ENCODE results near the gene PSMD7.

PSMD7 gene

DNA sequence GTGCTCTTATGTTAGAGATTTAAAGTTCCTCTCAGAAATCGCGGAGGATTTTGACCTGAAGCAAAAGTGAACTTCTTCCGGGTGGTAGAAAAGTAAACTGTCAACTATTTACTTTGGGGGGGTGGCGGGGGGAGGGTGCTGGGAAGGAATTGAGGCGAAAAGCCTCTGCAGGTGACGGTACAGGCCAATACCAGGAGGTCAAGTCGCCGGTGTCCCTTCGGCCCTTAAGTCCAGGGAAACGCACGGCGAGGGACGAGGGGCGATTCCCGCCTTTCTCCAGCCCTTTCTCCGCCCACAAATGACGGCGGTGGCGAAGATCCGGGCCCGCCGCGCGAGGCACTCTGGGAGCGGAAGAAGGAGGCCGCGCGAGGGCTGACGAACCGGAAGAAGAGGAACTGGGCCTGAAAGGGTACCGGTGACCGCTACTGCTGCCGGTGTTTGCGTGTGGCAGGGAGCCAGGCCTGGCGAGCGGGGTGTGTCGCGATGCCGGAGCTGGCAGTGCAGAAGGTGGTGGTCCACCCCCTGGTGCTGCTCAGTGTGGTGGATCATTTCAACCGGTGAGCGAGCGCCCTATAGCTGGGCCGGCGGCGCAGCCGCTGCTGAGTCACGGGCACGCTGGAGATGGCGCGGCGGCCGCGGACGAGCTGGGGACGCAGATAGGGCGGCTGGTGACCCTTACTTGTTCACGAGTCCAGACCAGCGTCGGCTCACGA, at the start of gene PSMD7:
Gene PSMD7, plus strand, starts transcription at position 383 of the 713 bp plus-strand sequence. Its CDS starts 101 bp downstream, at position 484.
- DNase-seq = peak; percentile 55

DNA sequence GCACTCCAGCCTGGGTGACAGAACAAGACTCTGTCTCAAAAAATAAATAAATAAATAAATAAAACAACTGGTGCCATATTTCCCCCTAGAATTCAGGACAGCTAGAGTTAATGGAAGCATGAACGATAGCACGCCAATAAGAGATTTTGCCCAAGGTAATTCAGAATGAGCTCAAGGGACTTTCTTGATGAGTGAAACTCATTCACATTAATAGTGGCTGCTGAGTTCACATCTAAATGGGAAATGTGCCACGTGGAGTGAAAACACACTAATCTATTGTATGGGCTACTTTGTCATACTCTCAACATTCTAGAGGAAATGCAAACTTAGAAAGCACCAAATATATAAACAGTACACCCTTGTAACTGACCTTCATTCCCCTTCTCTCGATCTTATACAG, 47.4 kb upstream of the PSMD7 start:
- no peak for DNase-seq

DNA sequence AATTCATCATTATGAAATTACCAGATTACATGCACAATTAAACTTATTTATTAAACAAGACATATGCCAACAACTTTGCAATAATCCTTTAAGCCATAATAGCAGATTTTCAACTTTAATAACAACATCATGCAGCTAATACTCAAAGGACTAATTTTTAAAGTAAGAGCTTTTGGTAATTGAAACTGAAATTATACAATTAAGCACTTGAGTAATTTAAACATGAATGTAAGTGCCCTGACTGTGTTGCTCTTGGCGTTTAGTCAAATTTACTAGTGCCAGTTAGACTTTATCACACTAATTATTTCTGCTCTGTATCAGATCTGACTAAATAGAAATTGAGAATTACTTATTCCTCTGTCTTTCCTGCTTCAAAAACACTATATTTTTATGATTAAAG, 46.8 kb upstream of the PSMD7 start:
- no peak for DNase-seq

DNA sequence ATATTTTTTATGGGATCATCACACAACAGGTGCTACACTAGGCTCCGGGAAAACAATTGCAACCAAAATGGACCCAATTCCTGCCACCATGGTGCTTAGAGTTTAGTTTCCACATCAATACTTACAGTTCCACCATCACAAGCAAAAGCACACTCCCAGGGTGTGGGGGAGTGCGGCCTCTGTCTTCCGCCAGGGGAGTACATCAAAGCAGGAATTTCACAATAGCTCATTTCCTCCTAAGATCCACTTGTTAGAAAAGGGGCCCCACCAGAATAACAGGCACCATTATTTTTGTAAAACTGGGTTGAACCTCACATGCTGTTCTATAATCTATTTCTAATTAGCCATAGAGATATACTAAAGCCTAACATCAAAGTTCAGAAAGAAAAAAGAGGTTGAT, 44.3 kb upstream of the PSMD7 start:
- DNase-seq = no peak

DNA sequence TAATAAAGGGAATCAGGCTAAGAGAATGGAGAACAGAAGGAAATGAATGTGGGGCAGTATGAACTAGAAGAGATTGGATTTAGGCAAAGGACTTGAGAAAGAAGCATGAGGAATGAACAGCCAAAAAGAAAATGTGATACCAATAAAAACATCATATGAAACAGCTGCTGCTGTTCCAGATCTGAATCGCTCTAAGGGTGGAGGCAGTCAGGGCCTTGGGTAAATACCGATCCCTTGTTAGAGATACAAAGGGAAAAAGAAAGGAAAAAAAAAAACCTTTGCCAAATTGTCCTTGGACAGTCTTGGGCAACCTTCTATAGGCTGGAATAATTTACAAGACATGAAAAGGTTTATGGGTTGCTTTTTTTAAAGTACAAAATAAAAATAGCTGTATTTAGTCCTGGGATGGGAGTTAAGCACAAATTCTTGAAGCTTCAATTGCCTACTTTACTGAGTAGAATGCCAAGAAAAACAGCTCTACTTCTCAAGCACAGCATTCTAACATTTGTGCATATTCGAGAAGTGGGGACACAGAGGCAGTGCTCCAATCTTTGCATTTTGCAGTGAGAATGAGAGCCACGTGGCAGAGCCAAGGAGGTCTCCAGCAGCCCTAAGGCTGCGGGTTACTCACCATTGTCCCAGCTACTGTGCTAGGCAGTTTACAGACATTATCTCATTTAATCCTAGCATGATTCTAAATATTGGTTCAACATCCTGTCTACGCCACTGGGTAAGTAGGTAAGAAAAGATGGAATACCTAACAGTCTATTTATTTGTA, 43.3 kb upstream of the PSMD7 start:
- no peak for DNase-seq

GRCh38 chr16:74257061-74257460, 39.6 kb upstream of the PSMD7 start:
- DNase-seq = no peak

GRCh38 chr16:74261068-74261467, 35.5 kb upstream of the PSMD7 start:
- no peak for DNase-seq

GRCh38 chr16:74264811-74265210, 31.8 kb upstream of the PSMD7 start:
- no peak for DNase-seq

DNA sequence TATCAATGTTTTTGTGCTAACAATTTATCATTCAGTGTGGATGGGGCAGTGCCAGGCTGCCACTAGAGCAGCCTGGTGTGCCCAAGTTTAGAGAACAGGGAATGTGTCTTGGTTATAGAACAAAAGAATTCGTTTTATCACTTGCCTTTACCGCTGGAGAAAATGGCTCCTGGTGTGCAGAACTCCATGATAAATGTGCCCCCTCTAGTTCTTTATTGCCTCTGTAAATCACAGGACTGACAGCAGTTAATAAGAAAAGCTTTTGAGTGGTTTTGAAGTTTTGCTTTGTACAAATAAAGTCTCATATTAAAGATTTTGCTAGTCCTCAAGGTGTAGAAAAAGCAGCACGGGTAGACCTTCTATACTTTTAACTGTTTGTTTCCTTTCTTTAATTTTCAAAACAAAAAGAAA, 28.2 kb upstream of the PSMD7 start:
- DNase-seq = no peak

DNA sequence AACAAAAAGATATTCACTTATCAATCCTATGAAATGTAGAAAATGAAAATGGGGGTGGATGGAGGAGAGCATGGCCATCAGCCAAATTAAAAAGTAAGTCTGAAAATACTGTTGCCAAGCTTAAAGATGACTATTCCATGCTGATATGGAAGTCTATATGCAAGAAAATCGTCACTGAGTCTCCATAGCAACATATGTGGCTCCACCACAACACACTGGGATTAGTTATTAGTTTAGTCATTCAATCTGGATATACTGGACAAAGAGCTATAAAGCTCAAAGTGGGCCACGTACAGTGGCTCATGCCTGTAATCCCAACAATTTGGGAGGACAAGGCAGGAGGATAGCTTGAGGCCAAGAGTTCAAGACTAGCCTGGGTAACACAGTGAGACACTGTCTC, 24.7 kb upstream of the PSMD7 start:
- no peak for DNase-seq

DNA sequence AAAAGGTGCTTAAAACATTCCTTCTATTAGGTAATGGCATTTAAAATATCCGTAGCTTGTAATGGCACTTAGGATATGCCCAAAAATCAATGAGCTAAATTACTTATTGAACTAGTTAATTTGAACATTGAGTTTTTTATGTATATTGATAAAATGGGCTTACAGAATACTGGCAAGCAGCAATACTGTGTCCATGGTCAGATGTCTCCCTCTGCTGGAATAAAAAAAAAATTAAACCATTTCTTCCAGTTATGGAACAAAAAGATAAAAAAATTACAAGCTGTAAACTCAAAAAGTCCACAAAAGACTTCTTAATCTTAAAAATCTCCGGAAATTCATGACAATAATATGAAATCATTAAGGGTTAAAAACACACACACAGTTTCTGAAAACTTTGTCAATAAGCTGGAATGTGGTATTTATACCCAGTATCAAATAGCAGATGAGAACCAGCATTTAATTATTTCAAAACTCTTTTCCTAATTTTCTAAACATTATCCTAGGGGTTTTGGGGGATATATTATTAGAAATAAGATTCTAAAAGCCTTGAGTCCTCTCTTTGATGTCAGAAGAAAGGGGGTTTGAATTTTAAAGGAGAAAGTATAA, 21.5 kb upstream of the PSMD7 start:
- no peak for DNase-seq

DNA sequence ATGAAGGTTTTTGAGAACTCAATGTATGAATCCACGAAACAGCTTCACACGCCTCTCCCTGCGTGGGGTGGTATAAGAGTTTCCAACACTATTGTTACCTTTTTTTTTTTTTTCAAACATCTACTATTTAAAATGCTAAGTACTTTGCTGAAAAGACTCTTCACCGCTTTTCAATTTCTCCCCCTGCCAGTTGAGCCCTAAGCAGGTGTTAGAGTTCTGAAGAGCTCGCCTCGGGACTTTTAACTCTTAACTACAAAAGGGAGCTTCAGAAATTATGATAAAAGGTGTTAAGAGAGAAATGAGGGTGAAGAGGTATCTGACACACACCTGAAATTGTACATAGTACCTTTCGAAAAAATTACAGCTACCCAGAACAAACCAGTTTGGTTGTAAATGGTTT, 20.9 kb upstream of the PSMD7 start:
- no peak for DNase-seq

DNA sequence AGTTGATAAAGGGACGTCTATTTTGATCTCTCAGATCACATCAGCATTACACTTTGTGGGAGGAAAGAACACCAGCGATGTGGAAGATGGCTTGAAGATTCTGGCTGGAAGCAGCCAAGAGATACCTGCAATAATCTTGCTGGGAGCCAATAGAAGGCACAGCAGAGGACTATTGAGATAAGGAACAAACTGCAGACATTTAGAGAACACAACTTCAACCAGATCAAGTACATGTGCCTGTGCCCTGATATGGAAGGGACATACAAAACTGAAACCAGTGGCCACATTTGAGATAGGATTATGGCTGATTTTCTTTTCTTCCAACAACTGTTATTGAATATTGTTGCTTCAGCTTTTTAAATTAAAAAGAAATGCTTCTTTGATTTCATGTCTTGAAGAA, 18.6 kb upstream of the PSMD7 start:
- no peak for DNase-seq

DNA sequence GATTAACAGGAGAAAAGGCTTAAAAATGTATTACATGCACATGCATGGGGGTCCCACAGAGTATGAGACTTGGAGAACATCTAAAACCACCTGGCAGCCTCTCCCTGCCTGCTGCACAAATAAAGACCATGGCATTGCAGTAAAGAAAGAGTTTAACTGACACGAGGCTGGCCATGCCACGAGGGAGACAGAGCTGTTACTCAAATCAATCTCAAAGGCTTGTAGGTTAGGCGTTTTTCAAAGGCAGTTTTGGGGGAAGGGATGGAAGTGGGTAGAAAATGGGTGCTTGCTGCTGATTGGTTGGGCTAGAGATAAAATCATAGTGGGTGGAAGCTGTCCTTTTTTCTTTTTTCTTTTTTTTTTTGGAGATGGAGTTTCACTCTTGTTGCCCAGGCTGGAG, 17.3 kb upstream of the PSMD7 start:
- DNase-seq = no peak

DNA sequence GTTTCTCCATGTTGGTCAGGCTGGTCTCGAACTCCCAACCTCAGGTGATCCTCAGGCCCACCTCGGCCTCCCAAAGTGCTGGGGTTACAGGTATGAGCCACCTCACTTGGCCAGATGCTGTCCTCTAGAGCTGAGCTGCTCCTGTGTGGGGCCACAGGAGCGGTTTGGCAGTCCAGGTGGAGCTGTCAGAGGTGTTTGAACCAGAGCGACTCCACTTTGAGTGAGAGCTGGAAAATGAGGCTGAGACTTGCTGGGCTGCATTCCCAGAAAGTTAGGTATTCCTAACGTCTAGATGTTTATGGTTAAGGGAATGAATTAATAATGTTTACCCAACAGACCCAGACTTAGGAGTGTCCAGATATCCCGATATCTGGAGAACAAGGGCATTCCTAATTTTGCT, 16.8 kb upstream of the PSMD7 start:
- no peak for DNase-seq

GRCh38 chr16:74280448-74280847, 16.2 kb upstream of the PSMD7 start:
- DNase-seq = no peak

DNA sequence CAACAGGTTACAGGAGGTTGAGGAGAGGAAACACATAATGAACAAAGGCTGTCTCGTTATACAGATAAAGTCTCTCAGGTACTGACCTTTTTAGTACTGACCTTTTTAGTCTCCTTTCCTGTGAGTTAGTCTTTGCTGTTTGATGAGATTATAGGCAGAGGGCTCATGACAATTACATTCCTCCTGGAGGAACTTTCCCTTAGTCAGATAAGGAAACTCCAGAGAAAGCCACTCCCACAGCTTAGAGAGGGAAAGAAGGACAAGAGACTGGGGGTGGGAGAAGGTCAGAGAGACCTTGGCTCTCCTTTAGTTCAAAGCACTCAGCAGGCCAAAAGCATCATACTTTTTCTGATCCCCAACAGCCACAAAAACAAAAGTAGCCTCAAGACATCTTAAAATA, 15.3 kb upstream of the PSMD7 start:
- no peak for DNase-seq

- no peak for DNase-seq
Measured at GRCh38 chr16:74283716-74284115, 12.9 kb upstream of the PSMD7 start.

DNA sequence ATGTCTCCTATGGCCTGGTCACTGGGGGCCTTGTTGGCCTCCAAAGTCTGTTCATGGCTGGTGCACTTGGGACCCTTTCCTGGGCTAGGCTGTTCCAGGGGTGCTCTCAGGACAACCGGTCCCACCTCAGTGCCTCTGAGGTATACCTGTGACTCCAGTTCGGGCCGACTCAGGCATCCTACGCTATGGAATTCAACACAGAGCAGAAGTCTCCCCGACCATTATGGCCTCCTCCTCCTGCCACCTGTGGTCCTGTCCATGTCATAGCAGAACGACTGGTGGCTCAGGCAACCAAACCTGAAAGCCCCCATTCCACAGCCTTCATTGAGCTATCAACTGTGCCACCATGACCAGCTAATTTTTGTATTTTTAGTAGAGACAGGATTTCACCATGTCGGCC, 8.5 kb upstream of the PSMD7 start:
- DNase-seq = no peak

DNA sequence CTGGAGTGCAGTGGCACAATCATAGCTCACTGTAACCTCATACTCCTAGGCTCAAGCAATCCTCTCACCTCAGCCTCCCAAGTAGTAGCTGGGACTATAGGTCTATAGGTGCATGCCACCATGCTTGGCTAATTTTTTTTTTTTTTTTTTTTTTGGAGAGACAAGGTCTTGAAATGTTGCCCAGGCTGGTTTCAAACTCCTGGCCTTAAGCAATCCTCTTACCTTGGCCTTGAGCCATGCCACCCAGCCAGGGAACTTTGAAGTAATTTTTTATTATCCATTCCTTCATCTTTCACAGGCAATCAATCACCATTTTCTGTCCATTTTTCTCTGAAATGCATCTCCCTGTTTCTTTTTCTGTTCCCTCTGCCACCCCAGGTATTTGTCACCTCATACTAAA, 6.3 kb upstream of the PSMD7 start:
- no peak for DNase-seq

GRCh38 chr16:74291176-74291575, 5.4 kb upstream of the PSMD7 start:
- no peak for DNase-seq

- DNase-seq = no peak
Measured at GRCh38 chr16:74291577-74292208, 4.9 kb upstream of the PSMD7 start.

- DNase-seq = no peak
Measured at GRCh38 chr16:74296104-74296431, 546 bp upstream of the PSMD7 start.

DNA sequence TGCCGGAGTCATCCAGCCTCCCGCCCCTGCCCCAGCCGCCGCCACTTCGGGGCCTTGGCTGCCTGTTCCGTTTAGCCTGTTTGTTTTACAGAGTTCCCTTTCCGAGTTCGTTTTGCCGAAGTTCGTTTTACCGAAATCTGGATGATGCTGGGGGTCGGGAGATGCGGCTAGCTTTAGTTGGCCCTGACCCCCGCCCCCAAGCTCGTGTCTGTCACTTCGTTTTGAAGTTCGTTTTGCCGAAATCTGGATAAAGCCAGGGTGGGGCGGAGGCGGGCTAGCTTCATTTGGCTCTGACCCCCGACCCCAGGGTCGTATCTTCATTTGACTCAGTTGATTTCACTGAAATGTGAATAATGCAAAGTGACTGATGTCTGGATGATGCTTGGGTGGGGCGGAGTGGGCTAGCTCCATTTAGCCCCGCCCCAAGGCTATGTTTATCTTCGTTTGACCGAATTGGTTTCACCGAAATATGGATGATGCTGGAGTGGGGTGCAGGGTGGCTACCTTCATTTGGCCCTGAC, 591 bp downstream of the PSMD7 start:
- no peak for DNase-seq

Data from DMS79 (cell line).